NCI-H524 treated with DMSO at 0.1 percent for 48 hours (cell line): ENCODE data around the gene MAP2K1.
"Not testable (repeated sequence)": the region's sequence is repeated elsewhere in the genome, so short reads cannot be mapped to it uniquely, and the experiment has no call there.

Experiments used
- DNase-seq: peaks from one replicate; lab custom pipeline; 2025; lab: John Stamatoyannopoulos, UW

The MAP2K1 gene

GRCh38 chr15:66393037-66393436 is 6.3 kb downstream of the MAP2K1 start:
- not testable (repeated sequence) for DNase-seq

- no peak for DNase-seq
Observed at GRCh38 chr15:66394472-66394871, 7.8 kb downstream of the MAP2K1 start.

- DNase-seq: no peak
Observed at GRCh38 chr15:66394915-66395314, 8.2 kb downstream of the MAP2K1 start.

- DNase-seq: no peak
Observed at GRCh38 chr15:66399276-66399675, 12.6 kb downstream of the MAP2K1 start.

- no peak for DNase-seq
Observed at GRCh38 chr15:66400351-66400774, 13.7 kb downstream of the MAP2K1 start.

GRCh38 chr15:66401130-66402021 is 14.7 kb downstream of the MAP2K1 start:
- no peak for DNase-seq

- no peak for DNase-seq
Observed at GRCh38 chr15:66402761-66403284, 16.1 kb downstream of the MAP2K1 start.

- no peak for DNase-seq
Observed at GRCh38 chr15:66403323-66403722, 16.6 kb downstream of the MAP2K1 start.

- no peak for DNase-seq
Observed at GRCh38 chr15:66404122-66404521, 17.4 kb downstream of the MAP2K1 start.

- DNase-seq: no peak
Observed at GRCh38 chr15:66404532-66404931, 17.8 kb downstream of the MAP2K1 start.

GRCh38 chr15:66405007-66405406 is 18.3 kb downstream of the MAP2K1 start:
- DNase-seq: no peak

GRCh38 chr15:66405615-66406014 is 18.9 kb downstream of the MAP2K1 start:
- DNase-seq: no peak

GRCh38 chr15:66408254-66408653 is 21.5 kb downstream of the MAP2K1 start:
- DNase-seq: no peak

GRCh38 chr15:66408675-66409282 is 22.1 kb downstream of the MAP2K1 start:
- no peak for DNase-seq

GRCh38 chr15:66409565-66410108 is 22.9 kb downstream of the MAP2K1 start:
- no peak for DNase-seq

- DNase-seq: no peak
Observed at GRCh38 chr15:66411190-66411589, 24.5 kb downstream of the MAP2K1 start.

GRCh38 chr15:66412220-66412619 is 25.5 kb downstream of the MAP2K1 start:
- no peak for DNase-seq

- DNase-seq: no peak
Observed at GRCh38 chr15:66413579-66413978, 26.9 kb downstream of the MAP2K1 start.

GRCh38 chr15:66415360-66415759 is 28.6 kb downstream of the MAP2K1 start:
- no peak for DNase-seq

- no peak for DNase-seq
Observed at GRCh38 chr15:66417736-66418135, 31.0 kb downstream of the MAP2K1 start.

GRCh38 chr15:66419471-66419870 is 32.8 kb downstream of the MAP2K1 start:
- DNase-seq: no peak

- no peak for DNase-seq
Observed at GRCh38 chr15:66422347-66422746, 35.6 kb downstream of the MAP2K1 start.

- DNase-seq: no peak
Observed at GRCh38 chr15:66423149-66423548, 36.4 kb downstream of the MAP2K1 start.
